Keratinocyte (primary cell): ENCODE results near the gene UMODL1.

Experiments used
- EZH2 ChIP-seq: IDR thresholded peaks from one replicate; pipeline ENCODE4 v1.6.1; 2012; ENCODE audit warnings: inconsistent platforms, mild to moderate bottlenecking, low read length, moderate library complexity
- TF ChIP-seq, protein P1 (sequence below), 3 experiments: IDR thresholded peaks in 1 of 3; conservative IDR thresholded peaks in 1 of 3; optimal IDR thresholded peaks in 1 of 3; 2 replicates in 2 of 3; 3 replicates in 1 of 3; pipeline versions ENCODE3 to v1.5.1; 2011; ENCODE audit warnings: low read length in 3 of 3, mild to moderate bottlenecking in 3 of 3, moderate library complexity in 2 of 3, control low read depth in 1 of 3, inconsistent platforms in 1 of 3; ENCODE audit not compliant: insufficient read depth in 2 of 3; ENCODE audit errors: extremely low read depth in 1 of 3

DNA sequence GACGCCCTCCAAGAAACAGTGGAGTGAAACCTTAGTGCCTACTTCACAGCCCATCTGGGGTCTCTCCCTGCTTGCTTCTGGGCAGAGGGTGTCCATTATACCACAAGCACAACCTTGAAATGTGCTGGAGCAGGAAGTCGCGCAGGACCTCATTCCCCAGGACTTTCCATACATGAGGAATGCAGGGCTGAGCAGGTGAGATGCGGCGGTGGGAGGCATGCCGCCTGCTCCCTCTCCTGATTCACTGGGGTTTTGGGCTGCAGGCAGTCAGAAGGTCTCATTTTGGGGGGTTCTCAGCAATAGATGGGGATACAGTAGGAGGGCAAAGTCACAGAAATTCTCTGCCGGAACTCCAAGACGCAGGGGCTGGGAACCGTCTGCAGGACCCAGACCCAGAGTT, 15.7 kb upstream of the UMODL1 start:
- TF ChIP-seq, protein P1, sequence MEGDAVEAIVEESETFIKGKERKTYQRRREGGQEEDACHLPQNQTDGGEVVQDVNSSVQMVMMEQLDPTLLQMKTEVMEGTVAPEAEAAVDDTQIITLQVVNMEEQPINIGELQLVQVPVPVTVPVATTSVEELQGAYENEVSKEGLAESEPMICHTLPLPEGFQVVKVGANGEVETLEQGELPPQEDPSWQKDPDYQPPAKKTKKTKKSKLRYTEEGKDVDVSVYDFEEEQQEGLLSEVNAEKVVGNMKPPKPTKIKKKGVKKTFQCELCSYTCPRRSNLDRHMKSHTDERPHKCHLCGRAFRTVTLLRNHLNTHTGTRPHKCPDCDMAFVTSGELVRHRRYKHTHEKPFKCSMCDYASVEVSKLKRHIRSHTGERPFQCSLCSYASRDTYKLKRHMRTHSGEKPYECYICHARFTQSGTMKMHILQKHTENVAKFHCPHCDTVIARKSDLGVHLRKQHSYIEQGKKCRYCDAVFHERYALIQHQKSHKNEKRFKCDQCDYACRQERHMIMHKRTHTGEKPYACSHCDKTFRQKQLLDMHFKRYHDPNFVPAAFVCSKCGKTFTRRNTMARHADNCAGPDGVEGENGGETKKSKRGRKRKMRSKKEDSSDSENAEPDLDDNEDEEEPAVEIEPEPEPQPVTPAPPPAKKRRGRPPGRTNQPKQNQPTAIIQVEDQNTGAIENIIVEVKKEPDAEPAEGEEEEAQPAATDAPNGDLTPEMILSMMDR (optimal IDR thresholded peaks at IDR 0.05 in 1 of 3, IDR thresholded peaks at IDR 0.05 in 1 of 3, conservative IDR thresholded peaks at IDR 0.05 in 1 of 3; ENCODE audit: extremely low read depth in 1 of 3, insufficient read depth in 2 of 3, low read length in 3 of 3) = no peak
- TF ChIP-seq EZH2 = no peak
